PC-9 (cell line): ENCODE data around the gene DSCAM. TPM values are rescaled to one million over a fixed set of nuclear protein-coding genes. Genes with fewer than 3 reads are reported as not detected.

Experiments
- BruUV-seq: library from RNA; stranded (reverse); fragments of 400-500 nt; replicated peaks from 2 replicates; lab custom pipeline; 2021; lab: Mats Ljungman, UMichigan
- CTCF ChIA-PET: fragments of 300-600 bp; sonication (Branson Sonifier 250); formaldehyde crosslinking; loops from one replicate; lab custom pipeline; 2022; ENCODE audit warnings: antibody characterized with exemption; lab: Charles Lee
- POLR2A ChIA-PET: fragments of 300-600 bp; sonication (Branson Sonifier 250); formaldehyde crosslinking; loops from one replicate; lab custom pipeline; 2022; ENCODE audit warnings: antibody characterized with exemption; ENCODE audit not compliant: unreplicated experiment; lab: Charles Lee
- DNase-seq, 2 experiments: peaks; one replicate each; pipeline versions ENCODE4 v3.0.0 to v3.0.0-alpha.2; 2015 to 2022; ENCODE audit warnings: mixed read lengths in 1 of 2
- H2AFZ ChIP-seq: fragments of 200-600 bp; sonication (generic); 2 replicates; pipeline ENCODE4 v1.8.1; 2017; ENCODE audit warnings: antibody characterized with exemption
- H3F3A ChIP-seq: fragments of 200-600 bp; sonication (generic); 2 replicates; pipeline ENCODE4 v1.8.1; 2017; ENCODE audit warnings: antibody characterized with exemption, mild to moderate bottlenecking, low read depth; ENCODE audit not compliant: insufficient read depth
- H3K27ac ChIP-seq: fragments of 200-600 bp; sonication (generic); 2 replicates; pipeline ENCODE4 v1.6.1; 2016; ENCODE audit warnings: mixed run types
- H3K27me3 ChIP-seq: fragments of 200-600 bp; sonication (generic); 2 replicates; pipeline ENCODE4 v1.6.1; 2016; ENCODE audit warnings: low read depth, mixed run types; ENCODE audit not compliant: insufficient read depth
- H3K36me3 ChIP-seq: fragments of 200-600 bp; sonication (generic); 2 replicates; pipeline ENCODE4 v1.6.1; 2016; ENCODE audit warnings: low read depth, mixed run types
- H3K4me1 ChIP-seq: fragments of 200-600 bp; sonication (generic); replicated peaks from 2 replicates; pipeline ENCODE4 v1.6.1; 2016; ENCODE audit warnings: mixed run types; ENCODE audit not compliant: insufficient read depth
- H3K4me2 ChIP-seq: fragments of 200-600 bp; sonication (generic); 2 replicates; pipeline ENCODE4 v1.6.1; 2017; ENCODE audit warnings: mixed run types
- H3K4me3 ChIP-seq: fragments of 200-600 bp; sonication (generic); 2 replicates; pipeline ENCODE4 v1.6.1; 2016; ENCODE audit warnings: mixed run types
- H3K79me2 ChIP-seq: fragments of 200-600 bp; sonication (generic); 2 replicates; pipeline ENCODE4 v1.6.1; 2017; ENCODE audit warnings: low read depth, mixed run types
- H3K9me2 ChIP-seq: fragments of 200-600 bp; sonication (generic); 2 replicates; pipeline ENCODE4 v1.8.1; 2017; ENCODE audit warnings: mild to moderate bottlenecking; ENCODE audit not compliant: insufficient read depth
- H3K9me3 ChIP-seq: fragments of 200-600 bp; sonication (generic); 2 replicates; pipeline ENCODE4 v1.8.1; 2016; ENCODE audit warnings: low read depth; ENCODE audit not compliant: insufficient read depth
- H4K20me1 ChIP-seq: fragments of 200-600 bp; sonication (generic); 2 replicates; pipeline ENCODE4 v1.8.1; 2017; ENCODE audit not compliant: insufficient read depth
- EZH2 ChIP-seq: fragments of 200-600 bp; sonication (generic); IDR thresholded peaks from 2 replicates; pipeline ENCODE4 v1.8.0; 2017; ENCODE audit warnings: antibody characterized with exemption, low read depth
- intact Hi-C: fragments of 100-400 bp; cut with micrococcal nuclease; formaldehyde crosslinking; loops from one replicate; pipeline ENCODE4 v1.10.0; 2022; ENCODE audit not compliant: unreplicated experiment
- total RNA-seq: library from RNA; stranded (reverse); gene quantifications from 2 replicates; pipeline ENCODE4 v1.2.3, GENCODE V29; 2021
- TF ChIP-seq, protein P1 (sequence below): fragments of 200-600 bp; sonication (generic); conservative IDR thresholded peaks from 2 replicates; pipeline ENCODE4 v1.6.1; 2017; ENCODE audit warnings: mixed run types, antibody characterized with exemption, mild to moderate bottlenecking, moderate library complexity

Gene DSCAM
- total RNA-seq, 1 experiment from 2014 or later: not detected

DNA sequence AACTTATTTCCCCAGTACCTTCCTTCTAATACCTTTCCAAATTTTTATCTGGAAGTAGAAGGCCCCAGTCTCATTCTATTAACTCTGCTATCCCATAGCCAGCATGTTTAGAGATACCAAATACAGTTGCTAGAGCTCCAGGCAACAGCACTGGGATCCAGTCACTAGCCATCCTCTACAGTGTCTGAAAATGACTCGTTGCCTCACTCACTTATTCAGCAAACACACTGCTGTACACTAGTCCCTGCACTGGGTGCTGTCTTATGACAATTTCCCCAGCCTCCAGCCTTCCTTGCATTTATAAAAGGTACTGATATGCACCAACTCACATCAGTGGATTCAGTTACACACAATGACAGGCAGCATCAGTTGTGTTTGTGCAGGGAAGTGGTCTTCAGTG lies 179.0 kb downstream of the DSCAM start:
- no peaks in the 10 kb centered on the region for H3K9me3 ChIP-seq
- H3K4me1 ChIP-seq: no peaks in the 10 kb centered on the region
- no peaks in the 10 kb centered on the region for H3K27me3 ChIP-seq
- no peak overlapping the region for H2AFZ ChIP-seq
- BruUV-seq: no TSS peak
- intact Hi-C loops: no loop called here
- H3K27ac ChIP-seq: no peak overlapping the region
- no peaks in the 10 kb centered on the region for H3K79me2 ChIP-seq
- H3K36me3 ChIP-seq: no peaks in the 10 kb centered on the region
- no peaks in the 10 kb centered on the region for H3F3A ChIP-seq
- TF ChIP-seq, protein P1, sequence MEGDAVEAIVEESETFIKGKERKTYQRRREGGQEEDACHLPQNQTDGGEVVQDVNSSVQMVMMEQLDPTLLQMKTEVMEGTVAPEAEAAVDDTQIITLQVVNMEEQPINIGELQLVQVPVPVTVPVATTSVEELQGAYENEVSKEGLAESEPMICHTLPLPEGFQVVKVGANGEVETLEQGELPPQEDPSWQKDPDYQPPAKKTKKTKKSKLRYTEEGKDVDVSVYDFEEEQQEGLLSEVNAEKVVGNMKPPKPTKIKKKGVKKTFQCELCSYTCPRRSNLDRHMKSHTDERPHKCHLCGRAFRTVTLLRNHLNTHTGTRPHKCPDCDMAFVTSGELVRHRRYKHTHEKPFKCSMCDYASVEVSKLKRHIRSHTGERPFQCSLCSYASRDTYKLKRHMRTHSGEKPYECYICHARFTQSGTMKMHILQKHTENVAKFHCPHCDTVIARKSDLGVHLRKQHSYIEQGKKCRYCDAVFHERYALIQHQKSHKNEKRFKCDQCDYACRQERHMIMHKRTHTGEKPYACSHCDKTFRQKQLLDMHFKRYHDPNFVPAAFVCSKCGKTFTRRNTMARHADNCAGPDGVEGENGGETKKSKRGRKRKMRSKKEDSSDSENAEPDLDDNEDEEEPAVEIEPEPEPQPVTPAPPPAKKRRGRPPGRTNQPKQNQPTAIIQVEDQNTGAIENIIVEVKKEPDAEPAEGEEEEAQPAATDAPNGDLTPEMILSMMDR: no peak
- TF ChIP-seq EZH2: no peak
- CTCF ChIA-PET: no interaction called here
- no peak overlapping the region for H3K4me2 ChIP-seq
- POLR2A ChIA-PET: no interaction called here
- no peaks in the 10 kb centered on the region for H3K9me2 ChIP-seq
- H4K20me1 ChIP-seq: no peaks in the 10 kb centered on the region
- no peak for DNase-seq
- H3K4me3 ChIP-seq: no peak overlapping the region

DNA sequence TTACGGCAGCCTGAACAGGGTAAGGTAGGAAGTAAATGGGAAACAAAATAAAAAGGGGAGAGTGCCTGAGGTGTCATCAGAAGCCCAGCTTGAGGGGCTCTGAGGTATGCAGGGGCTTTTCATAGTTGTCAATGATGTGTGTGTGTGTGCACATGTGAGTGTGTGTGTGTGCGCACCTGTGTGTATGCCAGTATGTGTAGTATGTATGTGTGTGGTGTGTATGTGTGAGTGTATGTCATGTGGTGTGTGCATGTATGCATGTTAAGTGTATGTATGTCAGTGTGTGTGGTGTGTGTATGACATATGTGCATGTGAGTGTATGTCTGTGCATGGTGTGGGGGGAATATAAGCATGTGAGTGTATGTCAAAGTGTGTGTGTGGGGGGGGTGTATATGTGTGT lies 184.1 kb downstream of the DSCAM start:
- Histone ChIP-seq H4K20me1 (no peaks in the 10 kb centered on the region), H3K79me2 (no peaks in the 10 kb centered on the region), H3K9me2 (no peaks in the 10 kb centered on the region), H3K27me3 (no peaks in the 10 kb centered on the region), H3K27ac (no peak overlapping the region), H3K36me3 (no peaks in the 10 kb centered on the region), H2AFZ (no peak overlapping the region), H3F3A (no peaks in the 10 kb centered on the region), H3K9me3 (no peaks in the 10 kb centered on the region), H3K4me1 (no peaks in the 10 kb centered on the region), H3K4me3 (no peak overlapping the region), H3K4me2 (no peak overlapping the region)
- ChIA-PET POLR2A (no interaction called here), CTCF (no interaction called here)
- TF ChIP-seq, protein P1: no peak
- no peak for TF ChIP-seq EZH2
- no TSS peak for BruUV-seq
- no peak for DNase-seq
- intact Hi-C loops: no loop called here

DNA sequence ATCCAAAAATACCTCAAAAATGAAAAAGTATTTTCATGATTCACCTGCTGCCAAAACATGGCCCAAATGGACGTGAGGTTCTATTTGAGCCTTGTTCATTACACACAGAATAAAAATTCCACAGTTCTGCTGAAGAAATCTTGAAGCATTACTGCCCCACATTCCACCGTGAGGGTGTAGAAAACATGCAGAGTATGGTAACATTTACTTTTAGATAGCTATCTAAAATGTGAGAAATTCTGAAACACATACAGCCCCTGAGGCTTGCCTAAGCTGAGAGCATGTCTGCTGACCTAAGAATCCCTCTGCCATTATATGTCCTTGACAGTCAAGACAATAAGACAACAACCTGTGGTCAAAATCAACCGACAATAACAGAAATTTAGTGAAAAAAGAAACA lies 186.5 kb downstream of the DSCAM start:
- H3K9me3 ChIP-seq: no peaks in the 10 kb centered on the region
- DNase-seq: no peak
- no peak overlapping the region for H2AFZ ChIP-seq
- no peaks in the 10 kb centered on the region for H4K20me1 ChIP-seq
- H3K4me1 ChIP-seq: no peaks in the 10 kb centered on the region
- no peak overlapping the region for H3K4me2 ChIP-seq
- BruUV-seq: no TSS peak
- H3K36me3 ChIP-seq: no peaks in the 10 kb centered on the region
- no peaks in the 10 kb centered on the region for H3K9me2 ChIP-seq
- H3K79me2 ChIP-seq: no peaks in the 10 kb centered on the region
- H3K27ac ChIP-seq: no peak overlapping the region
- no peaks in the 10 kb centered on the region for H3K27me3 ChIP-seq
- no peak for TF ChIP-seq EZH2
- TF ChIP-seq, protein P1: no peak
- CTCF ChIA-PET: no interaction called here
- no peaks in the 10 kb centered on the region for H3F3A ChIP-seq
- no peak overlapping the region for H3K4me3 ChIP-seq
- POLR2A ChIA-PET: no interaction called here
- intact Hi-C loops: no loop called here
